CD4-positive, alpha-beta memory T cell (primary cell): ENCODE results near the gene A2ML1. TPM values are rescaled to one million over a fixed set of nuclear protein-coding genes. Genes with fewer than 3 reads are reported as not detected.
"Not testable (repeated sequence)": the region's sequence is repeated elsewhere in the genome, so short reads cannot be mapped to it uniquely, and the experiment has no call there.

Experiments used
- CTCF ChIA-PET: fragments of 350-600 bp; sonication (Branson Sonifier 250); formaldehyde crosslinking; loops from one replicate; lab custom pipeline; 2021; ENCODE audit warnings: inconsistent platforms; ENCODE audit not compliant: partially characterized antibody; lab: Charles Lee
- POLR2A ChIA-PET: fragments of 350-600 bp; sonication (Branson Sonifier 250); formaldehyde crosslinking; loops from one replicate; lab custom pipeline; 2021; ENCODE audit not compliant: partially characterized antibody; lab: Charles Lee
- DNase-seq, 5 donors: peaks; one replicate each; pipeline versions ENCODE4 v3.0.0 to v3.0.0-alpha.2; 2020 to 2022; ENCODE audit warnings: mixed read lengths in 1 of 5
- H3K27ac ChIP-seq: one replicate; pipeline ENCODE4 v1.7.0; 2013; ENCODE audit warnings: low read depth, low read length
- H3K27me3 ChIP-seq: 2 replicates; pipeline ENCODE4 v1.7.0; 2013; ENCODE audit warnings: mild to moderate bottlenecking, low read length, moderate library complexity; ENCODE audit not compliant: insufficient read depth
- H3K36me3 ChIP-seq: 2 replicates; pipeline ENCODE4 v1.7.0; 2013; ENCODE audit warnings: mild to moderate bottlenecking, low read length, moderate library complexity; ENCODE audit not compliant: insufficient read depth
- H3K4me1 ChIP-seq: 2 replicates; pipeline ENCODE4 v1.7.0; 2013; ENCODE audit warnings: mild to moderate bottlenecking, low read length, moderate library complexity; ENCODE audit not compliant: insufficient read depth
- H3K4me3 ChIP-seq, 2 donors: one replicate each; pipeline ENCODE4 v1.7.0; 2013; ENCODE audit warnings: low read length in 2 of 2, mild to moderate bottlenecking in 1 of 2
- H3K9me3 ChIP-seq, 2 donors: one replicate each; pipeline ENCODE4 v1.7.0; 2013; ENCODE audit warnings: low read length in 2 of 2, control low read depth in 1 of 2; ENCODE audit not compliant: control insufficient read depth in 1 of 2
- H3K27ac Mint-ChIP-seq, 7 donors: one replicate each; pipeline ENCODE4 v1.8.0; 2020 to 2021; ENCODE audit warnings: mixed read lengths in 7 of 7, mild to moderate bottlenecking in 6 of 7, inconsistent platforms in 3 of 7, moderate library complexity in 3 of 7
- H3K27me3 Mint-ChIP-seq, 2 donors: one replicate each; pipeline ENCODE4 v1.8.0; 2020 to 2021; ENCODE audit warnings: mixed read lengths in 2 of 2
- H3K36me3 Mint-ChIP-seq, 2 donors: one replicate each; pipeline ENCODE4 v1.8.0; 2020 to 2021; ENCODE audit warnings: mixed read lengths in 2 of 2, inconsistent platforms in 1 of 2, mild to moderate bottlenecking in 1 of 2
- H3K4me1 Mint-ChIP-seq, 4 donors: one replicate each; pipeline ENCODE4 v1.8.0; 2020 to 2021; ENCODE audit warnings: mixed read lengths in 4 of 4, mild to moderate bottlenecking in 1 of 4
- H3K4me3 Mint-ChIP-seq, 8 donors: one replicate each; pipeline ENCODE4 v1.8.0; 2020 to 2021; ENCODE audit warnings: mixed read lengths in 8 of 8, mild to moderate bottlenecking in 7 of 8, moderate library complexity in 6 of 8, inconsistent platforms in 3 of 8
- H3K9me3 Mint-ChIP-seq, 8 donors: one replicate each; pipeline ENCODE4 v1.8.0; 2020 to 2021; ENCODE audit warnings: mixed read lengths in 8 of 8, mild to moderate bottlenecking in 5 of 8, inconsistent platforms in 3 of 8, moderate library complexity in 1 of 8
- intact Hi-C: fragments of 100-400 bp; cut with micrococcal nuclease; formaldehyde crosslinking; loops from one replicate; pipeline ENCODE4 v1.15.1; 2023
- polyA plus RNA-seq, 2 donors: library from polyadenylated mRNA; unstranded; fragments of 300-500 nt; fragmentation: Illumina TruSeq; gene quantifications; one replicate each; pipeline ENCODE4 v1.2.3, GENCODE V29; 2021
- total RNA-seq, 2 experiments: library from RNA; stranded (reverse); gene quantifications; one replicate each; pipeline ENCODE4 v1.2.3, GENCODE V29; 2021

A2ML1 gene
- total and polyA plus RNA-seq, 4 experiments from 2014 or later, result not detected

GRCh38 chr12:8852119-8852518, 29.7 kb downstream of the A2ML1 start:
- POLR2A ChIA-PET, result no interaction called here
- Mint-ChIP-seq H3K4me3 (no peak overlapping the region), H3K36me3 (no peaks in the 10 kb centered on the region), H3K27ac (no peak overlapping the region), H3K27me3 (peaks cover 0 to 5% of the 10 kb centered on the region in 2 donors), H3K4me1 (no peaks in the 10 kb centered on the region), H3K9me3 (no peaks in the 10 kb centered on the region)
- intact Hi-C loops, result no loop called here
- no peaks in the 10 kb centered on the region for H3K36me3 ChIP-seq
- CTCF ChIA-PET, result interaction anchor here (1.3 to 1.5 kb wide), 2 partner anchors 8 to 170 kb away, joined by 3 to 4 read pairs; no protein-coding TSS in a partner anchor
- DNase-seq, result no peak
- no peaks in the 10 kb centered on the region for H3K9me3 ChIP-seq
- H3K4me3 ChIP-seq, result no peak overlapping the region
- no peaks in the 10 kb centered on the region for H3K4me1 ChIP-seq
- no peak overlapping the region for H3K27ac ChIP-seq
- no peaks in the 10 kb centered on the region for H3K27me3 ChIP-seq

DNA sequence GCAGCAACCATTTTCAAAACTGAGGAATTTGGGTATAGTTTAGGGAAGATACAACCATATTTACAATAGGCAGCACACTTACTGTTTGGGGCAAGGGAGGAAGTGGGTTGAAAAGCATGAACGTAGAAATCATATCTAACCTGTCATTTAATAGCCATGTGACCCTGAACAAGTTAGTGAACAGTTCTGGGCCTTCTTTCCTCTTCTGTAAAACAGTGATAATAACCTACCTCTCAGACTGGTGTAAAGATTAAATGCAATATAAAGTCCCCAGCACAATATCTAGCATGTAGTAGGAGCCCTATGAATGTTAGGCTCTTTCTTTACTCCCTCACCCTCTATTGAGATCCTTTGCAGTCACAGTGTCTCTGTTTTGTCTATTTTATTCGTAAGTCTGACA, 33.5 kb downstream of the A2ML1 start:
- H3K4me3 ChIP-seq, result no peak overlapping the region
- no peaks in the 10 kb centered on the region for H3K27me3 ChIP-seq
- POLR2A ChIA-PET, result no interaction called here
- Mint-ChIP-seq H3K4me1 (no peaks in the 10 kb centered on the region), H3K27me3 (peaks cover 0 to 1% of the 10 kb centered on the region in 2 donors), H3K4me3 (no peak overlapping the region), H3K27ac (no peak overlapping the region), H3K9me3 (no peaks in the 10 kb centered on the region), H3K36me3 (no peaks in the 10 kb centered on the region)
- H3K27ac ChIP-seq, result no peak overlapping the region
- no peaks in the 10 kb centered on the region for H3K9me3 ChIP-seq
- no peak for DNase-seq
- no peaks in the 10 kb centered on the region for H3K36me3 ChIP-seq
- CTCF ChIA-PET, result no interaction called here
- intact Hi-C loops, result no loop called here
- H3K4me1 ChIP-seq, result no peaks in the 10 kb centered on the region

DNA sequence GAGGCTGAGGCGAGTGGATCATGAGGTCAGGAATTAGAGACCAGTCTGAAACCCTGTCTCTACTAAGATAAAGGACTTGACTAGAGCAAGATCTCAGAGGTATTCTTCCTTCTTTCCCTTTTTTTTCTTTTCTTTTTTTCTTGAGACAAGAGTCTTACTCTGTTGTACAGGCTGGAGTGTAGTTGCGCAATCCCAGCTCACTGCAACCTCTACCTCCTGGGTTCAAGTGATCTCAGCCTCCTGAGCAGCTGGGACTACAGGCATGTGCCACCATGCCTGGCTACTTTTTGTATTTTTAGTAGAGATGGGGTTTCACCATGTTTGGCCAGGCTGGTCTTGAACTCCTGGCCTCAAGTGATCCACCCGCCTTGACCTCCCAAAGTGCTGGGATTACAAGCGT, 37.0 kb downstream of the A2ML1 start:
- intact Hi-C loops, H3K36me3 ChIP-seq, H3K4me1 ChIP-seq, H3K36me3 Mint-ChIP-seq, H3K4me3 ChIP-seq, H3K9me3 ChIP-seq, H3K4me1 Mint-ChIP-seq, H3K4me3 Mint-ChIP-seq, DNase-seq, H3K27me3 Mint-ChIP-seq, POLR2A ChIA-PET, H3K27me3 ChIP-seq, H3K27ac ChIP-seq, H3K9me3 Mint-ChIP-seq: not testable (repeated sequence)
- peak overlapping the region in 2 of 7 donors; percentile 53 to 84 for H3K27ac Mint-ChIP-seq
- CTCF ChIA-PET, result interaction anchor here (0.7 to 3.3 kb wide), 18 partner anchors 10 to 487 kb away, joined by 3 to 56 read pairs (median 7); no protein-coding TSS in a partner anchor

DNA sequence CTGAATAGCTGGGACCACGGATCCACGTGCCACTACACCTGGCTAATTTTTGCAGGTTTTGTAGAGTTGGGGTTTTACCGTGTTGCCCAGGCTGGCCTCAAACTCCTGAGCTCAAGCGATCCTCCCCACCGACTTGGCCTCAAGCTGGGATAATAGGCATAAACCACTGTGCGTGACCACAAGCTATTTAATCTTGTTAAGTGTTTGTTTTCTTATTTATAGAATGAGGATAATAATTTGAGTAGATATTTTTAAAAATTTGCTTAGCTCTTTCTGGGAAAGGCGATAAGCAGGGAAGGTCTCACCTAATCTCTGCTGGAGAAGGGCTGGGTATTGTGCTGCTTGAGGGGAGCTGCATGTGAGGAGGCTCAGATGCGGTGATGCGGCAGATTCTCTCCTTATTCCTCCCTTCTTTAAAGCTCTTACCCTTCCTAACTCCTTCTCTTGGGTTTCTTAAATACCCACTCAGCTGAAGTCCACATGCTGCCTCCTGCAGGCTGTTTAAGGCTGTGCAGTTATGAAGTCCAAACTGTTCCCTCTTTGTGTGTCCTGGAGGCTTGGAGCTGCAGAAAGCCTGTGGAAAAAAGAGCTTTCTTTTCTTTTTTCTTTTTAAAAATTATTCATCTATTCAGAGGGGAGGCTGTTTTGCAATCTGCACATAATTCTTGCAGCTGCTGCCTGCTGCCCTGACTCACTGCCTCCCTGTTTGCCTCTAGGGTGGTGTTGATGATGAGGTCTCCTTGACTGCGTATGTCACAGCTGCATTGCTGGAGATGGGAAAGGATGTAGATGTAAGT, 37.9 kb downstream of the A2ML1 start:
- Histone ChIP-seq H3K27ac (no peak overlapping the region), H3K4me3 (no peak overlapping the region), H3K27me3 (no peaks in the 10 kb centered on the region), H3K36me3 (no peaks in the 10 kb centered on the region), H3K9me3 (no peaks in the 10 kb centered on the region), H3K4me1 (no peaks in the 10 kb centered on the region)
- POLR2A ChIA-PET, result interaction anchor here (1.2 kb wide), 1 partner anchor 316 kb away, joined by 4 read pairs; no protein-coding TSS in a partner anchor
- no peak overlapping the region for H3K4me3 Mint-ChIP-seq
- no peak overlapping the region for H3K27ac Mint-ChIP-seq
- peak in 4 of 5 donors; percentile 18 to 28 (median 25) for DNase-seq
- no peaks in the 10 kb centered on the region for H3K36me3 Mint-ChIP-seq
- intact Hi-C loops, result loop anchor here (1.0 kb wide), 2 partner anchors 178 to 316 kb away; no protein-coding TSS in a partner anchor
- peaks cover 0 to 4% of the 10 kb centered on the region in 2 donors for H3K27me3 Mint-ChIP-seq
- CTCF ChIA-PET, result interaction anchor here (0.7 to 3.3 kb wide), 34 partner anchors 8 to 486 kb away, joined by 3 to 56 read pairs (median 5); no protein-coding TSS in a partner anchor
- no peaks in the 10 kb centered on the region for H3K9me3 Mint-ChIP-seq
- no peaks in the 10 kb centered on the region for H3K4me1 Mint-ChIP-seq

DNA sequence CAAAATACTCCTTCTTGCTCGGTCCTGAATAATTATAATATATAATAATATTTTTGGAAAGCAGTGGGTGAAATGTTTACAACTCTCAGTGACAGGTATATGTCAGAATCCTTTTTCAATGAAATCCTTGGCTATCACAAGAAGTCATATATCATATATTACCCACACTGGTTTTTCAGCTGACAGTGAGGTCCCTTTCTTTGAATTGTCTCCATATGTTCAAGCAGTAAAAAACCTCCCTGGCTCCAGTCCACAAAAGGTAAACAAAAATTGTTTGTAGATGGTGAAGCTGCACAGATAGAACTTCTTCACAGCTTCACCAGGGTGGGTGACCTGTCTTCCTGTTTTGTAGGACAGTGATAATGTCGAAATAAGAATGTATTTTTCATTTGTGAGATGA, 44.0 kb downstream of the A2ML1 start:
- Mint-ChIP-seq H3K4me3 (no peak overlapping the region), H3K27ac (no peak overlapping the region), H3K27me3 (peaks cover 0 to 2% of the 10 kb centered on the region in 2 donors), H3K36me3 (no peaks in the 10 kb centered on the region), H3K9me3 (no peaks in the 10 kb centered on the region), H3K4me1 (no peaks in the 10 kb centered on the region)
- H3K9me3 ChIP-seq, result no peaks in the 10 kb centered on the region
- no peak overlapping the region for H3K4me3 ChIP-seq
- ChIA-PET CTCF (no interaction called here), POLR2A (no interaction called here)
- intact Hi-C loops, result no loop called here
- H3K27ac ChIP-seq, result no peak overlapping the region
- DNase-seq, result no peak
- H3K4me1 ChIP-seq, result no peaks in the 10 kb centered on the region
- no peaks in the 10 kb centered on the region for H3K27me3 ChIP-seq
- no peaks in the 10 kb centered on the region for H3K36me3 ChIP-seq

- no peak overlapping the region for H3K27ac Mint-ChIP-seq
- H3K27me3 ChIP-seq, result no peaks in the 10 kb centered on the region
Observed at GRCh38 chr12:8867009-8867408, 44.6 kb downstream of the A2ML1 start.

DNA sequence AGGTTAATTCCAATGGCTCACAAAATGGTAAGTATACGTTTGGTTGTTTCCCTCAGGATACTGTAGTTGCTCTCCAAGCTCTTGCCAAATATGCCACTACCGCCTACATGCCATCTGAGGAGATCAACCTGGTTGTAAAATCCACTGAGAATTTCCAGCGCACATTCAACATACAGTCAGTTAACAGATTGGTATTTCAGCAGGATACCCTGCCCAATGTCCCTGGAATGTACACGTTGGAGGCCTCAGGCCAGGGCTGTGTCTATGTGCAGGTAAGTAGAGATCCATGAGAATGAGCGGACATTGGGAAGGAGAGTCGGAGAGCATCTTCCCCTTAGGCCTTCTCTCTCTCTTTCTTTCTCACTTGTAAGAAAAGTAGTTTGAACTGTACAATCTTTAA, 45.4 kb downstream of the A2ML1 start:
- H3K36me3 ChIP-seq, result no peaks in the 10 kb centered on the region
- no peak overlapping the region for H3K27ac Mint-ChIP-seq
- H3K9me3 ChIP-seq, result no peaks in the 10 kb centered on the region
- no peak overlapping the region for H3K4me3 Mint-ChIP-seq
- ChIA-PET CTCF (interaction anchor here (1.5 to 2.4 kb wide), 2 partner anchors 10 to 22 kb away, joined by 3 to 11 read pairs; no protein-coding TSS in a partner anchor), POLR2A (no interaction called here)
- intact Hi-C loops, result no loop called here
- no peaks in the 10 kb centered on the region for H3K27me3 ChIP-seq
- peaks cover 0 to 2% of the 10 kb centered on the region in 2 donors for H3K27me3 Mint-ChIP-seq
- H3K27ac ChIP-seq, result no peak overlapping the region
- H3K4me1 Mint-ChIP-seq, result no peaks in the 10 kb centered on the region
- H3K4me1 ChIP-seq, result no peaks in the 10 kb centered on the region
- DNase-seq, result no peak
- H3K4me3 ChIP-seq, result no peak overlapping the region
- H3K36me3 Mint-ChIP-seq, result no peaks in the 10 kb centered on the region
- H3K9me3 Mint-ChIP-seq, result no peaks in the 10 kb centered on the region

More at GRCh38 chr12:8867009-8867408, 44.6 kb downstream of the A2ML1 start:
- H3K4me1 Mint-ChIP-seq, result no peaks in the 10 kb centered on the region
- no peaks in the 10 kb centered on the region for H3K4me1 ChIP-seq
- H3K9me3 Mint-ChIP-seq, result no peaks in the 10 kb centered on the region
- H3K27me3 Mint-ChIP-seq, result peaks cover 0 to 2% of the 10 kb centered on the region in 2 donors
- no peaks in the 10 kb centered on the region for H3K9me3 ChIP-seq
- no peak overlapping the region for H3K4me3 ChIP-seq
- H3K27ac ChIP-seq, result no peak overlapping the region
- no peaks in the 10 kb centered on the region for H3K36me3 ChIP-seq
- CTCF ChIA-PET, result interaction anchor here (1.5 kb wide), 1 partner anchor 9 kb away, joined by 3 read pairs; no protein-coding TSS in a partner anchor
- no peak overlapping the region for H3K4me3 Mint-ChIP-seq
- no peaks in the 10 kb centered on the region for H3K36me3 Mint-ChIP-seq
- POLR2A ChIA-PET, result no interaction called here
- DNase-seq, result no peak
- intact Hi-C loops, result no loop called here
